ENCODE measurements around the gene KRT74.

DNA sequence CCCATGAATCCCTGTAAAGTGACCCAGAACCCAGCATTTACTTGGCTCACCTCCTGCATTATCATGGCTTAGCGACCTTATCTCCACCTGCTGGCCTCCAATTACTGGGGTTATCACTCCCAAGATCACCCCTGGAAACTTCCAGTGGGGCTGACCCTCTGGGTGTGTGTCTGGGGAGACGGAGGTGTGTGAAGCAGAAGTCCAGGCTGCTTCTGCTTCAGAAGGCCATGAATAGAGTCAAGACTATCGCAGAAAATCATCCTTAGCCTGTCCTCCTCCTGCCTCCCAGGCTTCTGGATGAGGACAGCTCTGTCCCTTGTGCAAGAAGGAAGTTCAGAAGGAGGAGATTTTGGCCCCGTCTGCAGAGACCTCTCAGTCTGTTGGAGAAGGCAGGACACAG lies 28.0 kb upstream of the KRT74 start:
- no peak for TF ChIP-seq POLR2A (IDR thresholded peaks at IDR 0.05; ENCODE audit: low read depth, low read length)
- TF ChIP-seq POLR2AphosphoS5 (IDR thresholded peaks at IDR 0.05; ENCODE audit: low read depth, low read length): no peak
- no peak for TF ChIP-seq SPI1 (IDR thresholded peaks at IDR 0.05; ENCODE audit: low read depth, low read length)
- no peak for TF ChIP-seq POU2F2 (IDR thresholded peaks at IDR 0.05; ENCODE audit: low read depth, low read length)
- TF ChIP-seq TAF1 (IDR thresholded peaks at IDR 0.05; ENCODE audit: low read depth, low read length): no peak
- no peak for TF ChIP-seq PAX5 (IDR thresholded peaks at IDR 0.05; ENCODE audit: insufficient read depth, low read length, severe bottlenecking)

All from GM12891 (cell line).